Kidney (tissue), 13 donors: ENCODE measurements around the gene TARP.

Source experiments
- DNase-seq, 5 donors: peaks; one replicate each; pipeline ENCODE4 v3.0.0-alpha.2; 2013 to 2020
- FAIRE-seq: peaks from 2 replicates; lab custom pipeline; 2012; peaks lifted over from hg19 to GRCh38; lab: Jason Lieb, UNC
- H3K27ac ChIP-seq, 2 donors: one replicate each; pipeline ENCODE4 v1.7.0; 2013; ENCODE audit warnings: low read depth in 2 of 2, low read length in 2 of 2, inconsistent platforms in 1 of 2
- H3K27me3 ChIP-seq: one replicate; pipeline ENCODE4 v1.7.1; 2013; ENCODE audit warnings: low read length, inconsistent platforms; ENCODE audit not compliant: control insufficient read depth, insufficient read depth
- H3K36me3 ChIP-seq, 3 donors: one replicate each; pipeline versions ENCODE4 v1.7.0 to v1.7.1; 2013; ENCODE audit warnings: low read length in 3 of 3, control low read depth in 1 of 3, inconsistent platforms in 1 of 3; ENCODE audit not compliant: insufficient read depth in 3 of 3, control insufficient read depth in 2 of 3
- H3K4me1 ChIP-seq, 3 donors: one replicate each; pipeline versions ENCODE4 v1.7.0 to v1.7.1; 2013; ENCODE audit warnings: low read length in 3 of 3, inconsistent platforms in 1 of 3, low read depth in 1 of 3; ENCODE audit not compliant: control insufficient read depth in 2 of 3, insufficient read depth in 2 of 3
- H3K4me3 ChIP-seq, 3 donors: one replicate each; pipeline versions ENCODE4 v1.7.0 to v1.8.1; 2013; ENCODE audit warnings: low read length in 3 of 3, control low read depth in 1 of 3, inconsistent platforms in 1 of 3
- H3K9ac ChIP-seq, 3 donors: one replicate each; pipeline versions ENCODE4 v1.7.0 to v1.7.1; 2013; ENCODE audit warnings: low read length in 3 of 3, control low read depth in 1 of 3, inconsistent platforms in 1 of 3
- H3K9me3 ChIP-seq, 3 donors: one replicate each; pipeline versions ENCODE4 v1.7.0 to v1.7.1; 2013; ENCODE audit warnings: low read length in 3 of 3, control low read depth in 1 of 3, inconsistent platforms in 1 of 3; ENCODE audit not compliant: control insufficient read depth in 2 of 3, insufficient read depth in 1 of 3
- CTCF ChIP-seq: IDR thresholded peaks from 3 replicates; pipeline ENCODE4 v1.5.1; 2012; ENCODE audit warnings: mild to moderate bottlenecking, moderate library complexity, borderline replicate concordance; ENCODE audit not compliant: insufficient read depth; ENCODE audit errors: extremely low read depth
- intact Hi-C: fragments of 100-400 bp; cut with DNase I; formaldehyde crosslinking; loops from one replicate; pipeline ENCODE4 v1.11.1; 2022
- donor health status: control.
- donor health status: control.
- donor health status: control.
- donor health status: control.
- donor health status: control.
- donor health status: DM: yes; HTN: yes; CAD: no.
- donor health status: Normal renal cell carcinoma (clear cell type).

Gene TARP

DNA sequence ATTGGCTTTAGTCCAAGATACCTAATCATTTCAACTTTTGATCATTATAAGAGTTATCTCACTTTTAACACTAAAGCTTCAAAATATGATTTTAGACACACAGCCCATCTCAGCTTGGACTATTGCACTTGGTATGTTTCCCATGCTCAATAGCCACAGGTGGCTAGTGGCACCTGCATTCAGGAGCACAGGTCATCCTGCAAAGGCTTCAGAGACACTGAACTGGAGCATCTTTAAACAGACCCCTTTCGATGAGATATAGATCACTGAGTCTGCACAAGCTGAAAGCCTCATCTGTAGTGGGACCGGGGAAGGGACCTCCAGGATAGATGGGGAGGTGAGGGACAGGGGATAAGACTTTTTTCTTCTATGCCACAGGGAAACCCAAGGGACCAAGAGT is 48.5 kb upstream of the TARP start:
- Histone ChIP-seq H3K9ac (no peak overlapping the region), H3K27me3 (no peaks in the 10 kb centered on the region), H3K9me3 (no peaks in the 10 kb centered on the region), H3K36me3 (no peaks in the 10 kb centered on the region), H3K4me3 (no peak overlapping the region), H3K27ac (no peak overlapping the region), H3K4me1 (no peaks in the 10 kb centered on the region)
- DNase-seq (no peak), FAIRE-seq (no peak)
- intact Hi-C loops = no loop called here
- no peak for TF ChIP-seq CTCF

DNA sequence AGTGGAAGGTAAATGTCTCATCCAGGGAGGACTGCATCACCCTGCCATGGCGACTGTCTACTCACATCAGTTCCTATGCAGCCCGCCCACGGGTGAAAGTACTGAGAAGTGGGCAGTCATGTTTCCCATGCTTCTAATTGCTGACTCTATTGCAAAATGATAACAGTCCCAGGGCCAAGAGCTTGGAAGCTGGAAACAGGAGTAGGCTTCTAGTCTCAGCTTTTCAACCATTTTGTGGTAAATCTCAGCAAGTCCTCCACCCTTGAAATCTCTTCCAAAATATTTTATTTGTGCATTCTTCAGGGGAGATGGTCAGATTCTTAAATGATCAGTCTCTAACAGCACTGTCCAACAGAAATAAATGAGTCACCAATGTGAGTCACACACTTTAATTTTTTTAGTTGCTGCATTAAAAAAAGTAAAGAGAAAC is 48.1 kb upstream of the TARP start:
- H3K27me3 ChIP-seq = no peaks in the 10 kb centered on the region
- H3K36me3 ChIP-seq = no peaks in the 10 kb centered on the region
- TF ChIP-seq CTCF = no peak
- no peak overlapping the region for H3K9ac ChIP-seq
- intact Hi-C loops = no loop called here
- H3K4me3 ChIP-seq = no peak overlapping the region
- no peak for FAIRE-seq
- H3K9me3 ChIP-seq = no peaks in the 10 kb centered on the region
- no peak overlapping the region for H3K27ac ChIP-seq
- no peak for DNase-seq
- no peaks in the 10 kb centered on the region for H3K4me1 ChIP-seq

- no peak overlapping the region for H3K4me3 ChIP-seq
- H3K27me3 ChIP-seq = no peaks in the 10 kb centered on the region
- H3K9me3 ChIP-seq = no peaks in the 10 kb centered on the region
- intact Hi-C loops = no loop called here
- FAIRE-seq = no peak
- DNase-seq = no peak
- H3K4me1 ChIP-seq = no peaks in the 10 kb centered on the region
- no peak overlapping the region for H3K27ac ChIP-seq
- TF ChIP-seq CTCF = no peak
- H3K36me3 ChIP-seq = no peaks in the 10 kb centered on the region
- no peak overlapping the region for H3K9ac ChIP-seq
These were observed 47.6 kb upstream of the TARP start for GRCh38 chr7:38321050-38321449.

- no peaks in the 10 kb centered on the region for H3K36me3 ChIP-seq
- H3K9me3 ChIP-seq = no peaks in the 10 kb centered on the region
- no peak overlapping the region for H3K9ac ChIP-seq
- no peak overlapping the region for H3K27ac ChIP-seq
- FAIRE-seq (no peak), DNase-seq (no peak)
- H3K27me3 ChIP-seq = no peaks in the 10 kb centered on the region
- intact Hi-C loops = no loop called here
- TF ChIP-seq CTCF = no peak
- no peaks in the 10 kb centered on the region for H3K4me1 ChIP-seq
- no peak overlapping the region for H3K4me3 ChIP-seq
These were observed 46.4 kb upstream of the TARP start for GRCh38 chr7:38319873-38320272.
